RWPE2 (cell line): ENCODE measurements around the gene LMNTD1.

Experiments
- ATAC-seq: fragments of 200-7000 bp; cut with Tn5 transposase; 3 replicates; pipeline ENCODE4 v1.9.1; 2021; ENCODE audit warnings: low read depth
- DNase-seq: peaks from one replicate; pipeline ENCODE4 v3.0.0-alpha.2; 2020; ENCODE audit warnings: low spot score
- H3K27ac ChIP-seq: fragments of 450-650 bp; 2 replicates; pipeline ENCODE4 v1.5.1; 2017; ENCODE audit warnings: mild to moderate bottlenecking; ENCODE audit not compliant: poor library complexity, severe bottlenecking
- H3K27me3 ChIP-seq: fragments of 250-450 bp; sonication (Bioruptor Pico); 2 replicates; pipeline ENCODE4 v1.5.1; 2021; ENCODE audit warnings: mild to moderate bottlenecking, moderate library complexity; ENCODE audit not compliant: insufficient read depth, poor library complexity, severe bottlenecking
- H3K36me3 ChIP-seq: fragments of 250-450 bp; sonication (Bioruptor Pico); 2 replicates; pipeline ENCODE4 v1.5.1; 2020; ENCODE audit warnings: low read depth, mild to moderate bottlenecking, moderate library complexity
- H3K4me1 ChIP-seq: fragments of 250-450 bp; sonication (Bioruptor Pico); 2 replicates; pipeline ENCODE4 v1.5.1; 2021; ENCODE audit warnings: mild to moderate bottlenecking, moderate library complexity; ENCODE audit not compliant: insufficient read depth, poor library complexity, severe bottlenecking
- H3K4me3 ChIP-seq: fragments of 250-450 bp; sonication (Bioruptor Pico); 2 replicates; pipeline ENCODE4 v1.5.1; 2021; ENCODE audit warnings: mild to moderate bottlenecking, moderate library complexity; ENCODE audit not compliant: severe bottlenecking
- H3K9me3 ChIP-seq: fragments of 250-450 bp; sonication (Bioruptor Pico); 2 replicates; pipeline ENCODE4 v1.5.1; 2021; ENCODE audit warnings: mild to moderate bottlenecking, moderate library complexity; ENCODE audit not compliant: severe bottlenecking
- CTCF ChIP-seq: fragments of 450-650 bp; IDR thresholded peaks from one replicate; pipeline ENCODE4 v1.5.1; 2017; ENCODE audit warnings: mild to moderate bottlenecking, moderate library complexity; ENCODE audit not compliant: poor library complexity, severe bottlenecking

Gene LMNTD1

GRCh38 chr12:25438638-25439037 lies 114.4 kb downstream of the LMNTD1 start:
- DNase-seq (no peak), ATAC-seq (no peak)

GRCh38 chr12:25436206-25437030 lies 116.7 kb downstream of the LMNTD1 start:
- Histone ChIP-seq H3K4me1 (no peaks in the 10 kb centered on the region), H3K36me3 (no peaks in the 10 kb centered on the region), H3K27me3 (no peaks in the 10 kb centered on the region), H3K4me3 (no peak overlapping the region), H3K27ac (no peak overlapping the region), H3K9me3 (no peaks in the 10 kb centered on the region)
- no peak for ATAC-seq
- DNase-seq, result no peak
- TF ChIP-seq CTCF, result peak; percentile 73

More at GRCh38 chr12:25438638-25439037, 114.4 kb downstream of the LMNTD1 start:
- H3K36me3 ChIP-seq, result no peaks in the 10 kb centered on the region
- no peaks in the 10 kb centered on the region for H3K27me3 ChIP-seq
- H3K9me3 ChIP-seq, result no peaks in the 10 kb centered on the region
- H3K4me3 ChIP-seq, result no peak overlapping the region
- no peaks in the 10 kb centered on the region for H3K4me1 ChIP-seq
- no peak for TF ChIP-seq CTCF
- no peak overlapping the region for H3K27ac ChIP-seq

- no peak overlapping the region for H3K27ac ChIP-seq
- no peaks in the 10 kb centered on the region for H3K36me3 ChIP-seq
- no peaks in the 10 kb centered on the region for H3K9me3 ChIP-seq
- H3K4me1 ChIP-seq, result no peaks in the 10 kb centered on the region
- no peak for TF ChIP-seq CTCF
- ATAC-seq (no peak), DNase-seq (no peak)
- H3K4me3 ChIP-seq, result no peak overlapping the region
- H3K27me3 ChIP-seq, result no peaks in the 10 kb centered on the region
Measured at GRCh38 chr12:25435431-25435830, 117.7 kb downstream of the LMNTD1 start.

GRCh38 chr12:25434515-25434914 lies 118.6 kb downstream of the LMNTD1 start:
- Histone ChIP-seq H3K36me3 (no peaks in the 10 kb centered on the region), H3K4me3 (no peak overlapping the region), H3K27ac (no peak overlapping the region), H3K4me1 (no peaks in the 10 kb centered on the region), H3K9me3 (no peaks in the 10 kb centered on the region), H3K27me3 (no peaks in the 10 kb centered on the region)
- no peak for ATAC-seq
- DNase-seq, result no peak
- no peak for TF ChIP-seq CTCF
